Measurements from ENCODE around the gene RRAGA.
"Not testable (repeated sequence)": the region's sequence is repeated elsewhere in the genome, so short reads cannot be mapped to it uniquely, and the experiment has no call there.

Gene RRAGA

GRCh38 chr9:19085295-19085694 lies 36.1 kb downstream of the RRAGA start:
- TF ChIP-seq CTCF (conservative IDR thresholded peaks at IDR 0.05; ENCODE audit: low read depth, low read length), result peak; percentile 38
- H3K4me3 ChIP-seq (ENCODE audit: low read length), result no peak overlapping the region
- DNase-seq (ENCODE audit: low read depth), result no peak

GRCh38 chr9:19087106-19088000 lies 38.1 kb downstream of the RRAGA start:
- no peak overlapping the region for H3K4me3 ChIP-seq (ENCODE audit: low read length)
- TF ChIP-seq CTCF (conservative IDR thresholded peaks at IDR 0.05; ENCODE audit: low read depth, low read length), result no peak
- peak; percentile 79 for DNase-seq (ENCODE audit: low read depth)

GRCh38 chr9:19097431-19097830 lies 48.2 kb downstream of the RRAGA start:
- DNase-seq (ENCODE audit: low read depth); H3K4me3 ChIP-seq (ENCODE audit: low read length): not testable (repeated sequence)
